Measurements from ENCODE around the gene COMMD6.
A peak's percentile ranks its signal among the peaks of the same experiment; 100 is the strongest.
"Not testable (repeated sequence)": the region's sequence is repeated elsewhere in the genome, so short reads cannot be mapped to it uniquely, and the experiment has no call there.

The COMMD6 gene

DNA sequence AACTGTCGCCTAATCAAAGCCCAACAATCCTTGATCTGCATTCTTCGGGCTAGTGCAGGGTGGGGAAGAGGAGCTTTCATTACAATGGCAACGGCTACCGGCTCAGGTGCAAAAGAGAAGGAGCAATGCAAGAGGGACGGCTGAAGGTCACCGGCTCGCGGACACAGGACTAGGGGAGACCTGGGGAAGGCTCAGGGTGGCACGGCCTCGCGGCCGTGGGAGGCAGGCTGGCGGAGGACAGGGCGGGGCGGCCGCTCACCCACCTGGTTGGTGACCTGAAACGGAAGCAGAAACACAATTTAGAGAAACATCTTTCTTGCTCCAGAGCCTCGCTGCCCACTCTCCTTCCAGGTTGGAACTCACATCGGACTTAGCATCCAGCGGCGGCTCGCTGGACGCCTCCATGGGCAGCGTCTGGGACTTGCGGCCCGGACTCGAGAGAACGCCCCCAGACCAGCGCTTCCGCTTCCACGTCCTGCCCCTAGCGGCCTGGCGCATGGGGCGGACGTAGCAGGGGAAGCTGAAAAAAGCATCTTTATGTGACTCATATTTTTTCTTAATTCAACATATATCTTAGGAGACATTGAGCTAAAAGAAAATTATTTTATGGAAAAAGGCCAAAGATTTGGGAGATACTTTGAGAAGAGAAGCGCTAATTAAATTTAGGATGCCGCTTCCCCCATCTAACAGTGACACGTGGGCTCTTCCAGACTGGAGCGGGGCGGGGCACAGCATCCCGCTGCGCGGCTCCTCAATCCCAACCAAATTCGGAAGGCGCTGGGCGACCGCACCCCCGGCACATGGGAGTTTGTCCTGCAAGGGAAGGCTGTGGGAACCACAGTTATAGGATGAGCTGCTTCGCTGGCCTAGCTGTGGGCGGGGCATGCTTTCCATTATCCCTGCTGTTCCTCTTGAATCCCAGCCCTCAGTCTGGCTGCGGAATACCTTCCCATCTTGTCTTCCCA lies at the start of gene COMMD6:
Gene COMMD6, minus strand, starts transcription at position 441 of the 965 bp plus-strand sequence. Its CDS starts 36 bp downstream, at position 405.
- DNase-seq = peak; percentile 92

- DNase-seq = peak; percentile 10
These were observed 47.5 kb upstream of the COMMD6 start for GRCh38 chr13:75585153-75585552.

- DNase-seq = no peak
These were observed 45.5 kb upstream of the COMMD6 start for GRCh38 chr13:75583091-75583490.

- no peak for DNase-seq
These were observed 44.4 kb upstream of the COMMD6 start for GRCh38 chr13:75581874-75582640.

DNA sequence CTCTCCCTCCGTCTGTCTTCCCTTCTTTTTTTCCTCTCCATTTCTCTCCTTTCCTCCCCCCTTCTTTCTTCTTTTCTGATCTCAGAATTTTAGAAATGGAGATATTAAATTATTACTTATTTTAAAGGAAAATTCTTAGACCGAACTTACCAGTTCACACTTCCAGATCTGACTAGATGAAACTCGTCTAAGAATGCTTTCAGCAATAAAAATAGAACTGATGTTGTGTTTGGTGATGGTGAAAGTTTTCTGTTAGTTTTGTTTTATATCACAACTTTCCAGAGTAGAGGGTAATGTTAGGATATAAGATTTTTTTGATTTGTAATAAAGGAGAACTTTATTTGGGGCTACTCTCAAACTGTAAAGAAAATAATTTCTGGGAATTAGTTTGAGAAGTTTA lies 41.9 kb upstream of the COMMD6 start:
- no peak for DNase-seq

- DNase-seq = no peak
These were observed 31.9 kb upstream of the COMMD6 start for GRCh38 chr13:75569576-75569975.

DNA sequence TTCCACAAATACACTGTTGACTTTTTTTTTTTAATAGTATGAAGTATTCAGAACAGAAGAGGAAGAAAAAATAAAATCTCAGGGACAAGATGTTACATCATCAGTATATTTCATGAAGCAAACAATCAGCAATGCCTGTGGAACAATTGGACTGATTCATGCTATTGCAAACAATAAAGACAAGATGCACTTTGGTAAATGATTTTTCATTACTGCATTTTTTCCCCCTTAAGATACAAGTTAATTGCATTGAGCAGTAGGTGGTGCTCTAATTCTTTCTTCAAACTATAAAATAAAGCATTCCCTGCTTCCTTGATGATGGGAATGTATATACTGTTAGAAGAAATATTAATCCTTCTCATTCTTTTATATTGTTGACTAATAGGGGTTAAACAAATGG lies 29.0 kb upstream of the COMMD6 start:
- peak; percentile 36 for DNase-seq

GRCh38 chr13:75558145-75558840 lies 20.7 kb upstream of the COMMD6 start:
- no peak for DNase-seq

DNA sequence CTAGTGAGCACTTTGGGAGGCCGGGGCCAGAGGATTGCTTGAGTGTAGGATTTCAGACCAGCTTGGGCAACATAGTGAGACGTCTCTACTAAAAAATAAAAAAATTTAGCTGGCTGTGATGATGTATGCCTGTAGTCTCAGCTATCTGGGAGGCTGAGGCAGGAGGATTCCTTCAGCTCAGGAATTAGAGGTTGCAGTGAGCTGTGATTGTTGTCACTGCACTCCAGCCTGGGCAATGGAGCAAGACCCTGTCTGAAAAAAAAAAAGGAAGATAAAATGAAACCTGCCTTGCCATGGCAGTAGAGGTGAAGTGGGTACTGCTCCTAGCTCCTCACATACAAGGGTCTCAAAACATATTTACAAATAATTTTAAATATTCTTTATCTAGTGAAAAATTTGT lies 19.3 kb upstream of the COMMD6 start:
- DNase-seq = no peak

DNA sequence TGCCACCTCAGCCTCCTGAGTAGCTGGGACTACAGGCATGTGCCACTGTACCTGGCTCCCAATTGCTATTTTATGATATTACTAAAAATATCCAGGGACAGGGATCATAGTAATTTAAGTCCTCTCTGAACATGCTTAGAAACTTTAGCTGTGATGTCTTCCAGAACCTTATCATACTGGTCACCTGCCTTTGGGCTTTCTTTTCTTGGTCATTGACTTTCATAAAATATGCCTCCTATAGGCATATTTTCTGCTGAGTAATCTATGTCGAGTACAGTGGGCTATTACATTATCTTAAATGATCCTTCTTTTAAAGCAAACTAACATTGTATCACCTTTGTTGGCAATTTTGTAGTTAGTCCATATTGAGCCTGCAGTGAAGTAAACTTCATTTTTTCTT lies 18.2 kb upstream of the COMMD6 start:
- DNase-seq = no peak

DNA sequence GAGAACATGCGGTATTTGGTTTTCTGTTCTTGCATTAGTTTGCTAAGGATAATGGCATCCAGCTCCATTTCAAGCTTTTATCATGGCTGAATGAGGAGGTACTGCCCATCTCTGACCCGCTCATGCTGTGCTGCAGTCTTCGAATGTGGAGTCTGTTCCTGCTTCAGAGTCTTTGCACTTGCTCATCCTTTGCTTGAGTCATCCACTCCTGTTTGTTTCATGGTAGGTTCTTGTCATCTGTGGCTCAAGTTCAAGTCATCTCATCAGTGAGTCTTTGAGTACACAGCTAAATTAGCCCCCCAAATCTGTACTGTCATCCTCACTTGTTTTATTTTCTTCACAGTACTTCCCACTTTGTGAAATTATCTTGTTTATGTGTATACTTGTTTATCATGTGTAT lies 17.3 kb upstream of the COMMD6 start:
- no peak for DNase-seq

- no peak for DNase-seq
These were observed 16.8 kb upstream of the COMMD6 start for GRCh38 chr13:75554464-75554863.

GRCh38 chr13:75550159-75550567 lies 12.5 kb upstream of the COMMD6 start:
- DNase-seq = peak; percentile 84

- DNase-seq = peak; percentile 98
These were observed 11.9 kb upstream of the COMMD6 start, which contains the start of gene UCHL3 for GRCh38 chr13:75549262-75550158. Gene UCHL3, plus strand, starts transcription at chr13:75549791. Its CDS starts 30 bp downstream, at chr13:75549821.

DNA sequence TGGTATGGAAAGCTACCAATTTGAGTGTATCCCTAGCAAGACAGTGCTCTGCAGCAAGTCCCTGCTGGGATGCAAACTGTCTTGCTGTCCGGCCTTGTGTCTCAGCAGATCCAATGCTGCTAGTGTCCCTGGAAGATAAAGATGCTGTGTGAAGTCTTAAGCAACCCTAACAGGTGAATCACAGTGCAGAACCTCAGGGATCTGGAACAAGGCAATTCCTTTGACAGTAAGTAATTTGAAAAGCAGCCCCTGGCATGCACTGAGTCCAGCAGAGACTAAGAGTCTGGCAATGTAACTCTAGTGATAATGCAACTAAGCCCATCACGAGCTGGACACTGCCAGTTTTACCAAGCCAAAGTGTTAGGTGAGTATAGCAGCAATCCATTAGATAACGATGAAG lies 10.3 kb upstream of the COMMD6 start:
- DNase-seq = no peak

DNA sequence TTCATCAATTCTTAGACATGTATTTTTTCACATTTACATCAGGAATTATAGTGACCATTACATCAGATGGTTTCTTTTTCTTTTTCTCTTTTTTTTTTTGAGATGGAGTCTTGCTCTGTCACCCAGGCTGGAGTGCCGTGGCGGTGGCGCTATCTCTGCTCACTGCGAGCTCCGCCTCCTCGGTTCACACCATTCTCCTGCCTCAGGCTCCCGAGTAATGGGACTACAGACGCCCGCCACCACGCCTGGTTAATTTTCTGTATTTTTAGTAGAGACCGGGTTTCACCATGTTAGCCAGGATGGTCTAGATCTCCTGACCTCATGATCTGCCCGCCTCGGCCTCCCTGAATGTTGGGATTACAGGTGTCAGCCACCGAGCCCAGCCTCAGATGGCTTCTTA lies 7.7 kb upstream of the COMMD6 start:
- DNase-seq = not testable (repeated sequence)

DNA sequence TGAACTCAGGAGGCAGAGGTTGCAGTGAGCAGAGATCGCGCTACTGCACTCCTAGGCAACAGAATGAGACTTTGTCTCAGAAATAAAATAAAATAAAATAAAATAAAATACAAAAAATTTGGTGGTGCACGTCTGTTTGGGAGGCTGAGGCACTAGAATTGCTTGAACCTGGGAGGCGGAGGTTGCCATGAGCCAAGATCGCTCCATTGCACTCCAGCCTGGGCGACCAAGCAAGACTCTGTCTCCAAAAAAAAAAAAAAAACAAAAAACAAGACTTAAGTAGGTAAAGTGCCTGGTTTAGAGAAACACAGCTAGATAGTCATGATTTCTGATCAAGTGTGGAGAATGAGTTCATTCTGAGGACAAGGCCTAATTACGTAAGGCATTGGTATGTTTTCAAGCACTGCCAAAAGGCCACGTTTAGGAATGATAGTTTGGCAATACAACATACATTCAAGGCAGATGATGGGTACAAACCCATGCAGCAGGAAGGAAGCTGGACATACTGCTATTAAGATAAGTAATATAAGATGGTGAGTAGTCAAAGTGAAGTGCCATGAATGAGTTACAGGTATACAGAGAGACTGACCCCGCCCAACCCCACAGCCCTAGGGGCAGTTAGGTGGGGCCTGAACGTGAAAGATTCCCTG lies 7.2 kb upstream of the COMMD6 start:
- DNase-seq = no peak

DNA sequence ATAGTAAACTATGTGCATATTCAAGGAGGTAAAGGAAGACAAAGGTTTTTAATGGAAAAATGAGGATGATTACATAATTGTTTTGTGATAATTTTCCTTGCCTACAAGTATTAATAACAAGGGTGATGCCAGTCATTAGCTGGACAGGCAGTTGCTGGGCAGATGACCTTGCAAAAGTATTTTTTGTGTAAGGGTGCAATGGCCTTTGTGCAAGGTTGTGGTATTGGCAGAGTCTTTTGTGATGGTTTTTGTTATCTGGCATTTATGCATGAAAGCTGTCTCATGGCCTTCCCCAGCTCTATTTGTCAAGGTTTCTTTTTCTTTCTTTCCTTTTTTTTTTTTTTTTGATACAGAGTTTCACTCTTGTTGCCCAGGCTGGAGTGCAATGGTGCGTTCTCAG lies 4.3 kb upstream of the COMMD6 start:
- DNase-seq = no peak

DNA sequence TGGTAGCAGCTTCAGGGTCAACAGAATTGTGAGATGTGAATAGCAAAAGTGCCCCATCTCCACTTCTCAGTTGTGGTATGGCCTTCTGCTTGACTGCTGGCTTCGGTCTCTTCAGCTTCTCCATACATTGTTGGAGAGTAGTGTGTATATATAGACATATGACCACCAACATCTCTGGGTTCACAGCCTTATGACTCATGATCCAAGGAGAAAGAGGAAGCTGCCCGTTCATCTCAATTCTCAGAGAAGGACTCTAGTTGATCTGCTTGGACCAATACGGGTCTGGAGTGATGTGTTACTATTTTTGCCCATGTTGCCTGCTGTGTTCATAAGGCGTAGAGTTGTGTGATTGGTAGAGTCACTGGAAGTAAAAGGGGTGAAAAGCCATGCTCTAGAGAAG lies 3.6 kb upstream of the COMMD6 start:
- DNase-seq = peak; percentile 85

- no peak for DNase-seq
These were observed 3.8 kb downstream of the COMMD6 start for GRCh38 chr13:75533861-75534260.

GRCh38 chr13:75530549-75530961 lies 7.1 kb downstream of the COMMD6 start:
- peak; percentile 32 for DNase-seq
